C1 segment of cervical spinal cord (tissue), 14 donors: ENCODE data around the gene LMO2.
"Not testable (repeated sequence)": the region's sequence is repeated elsewhere in the genome, so short reads cannot be mapped to it uniquely, and the experiment has no call there.

Experiments used
- DNase-seq, 14 donors: peaks; one replicate each; lab custom pipeline; 2025; lab: John Stamatoyannopoulos, UW

LMO2 gene

GRCh38 chr11:33861941-33862589, 29.8 kb downstream of the LMO2 start:
- peak in 1 of 14 donors; percentile 11 for DNase-seq

DNA sequence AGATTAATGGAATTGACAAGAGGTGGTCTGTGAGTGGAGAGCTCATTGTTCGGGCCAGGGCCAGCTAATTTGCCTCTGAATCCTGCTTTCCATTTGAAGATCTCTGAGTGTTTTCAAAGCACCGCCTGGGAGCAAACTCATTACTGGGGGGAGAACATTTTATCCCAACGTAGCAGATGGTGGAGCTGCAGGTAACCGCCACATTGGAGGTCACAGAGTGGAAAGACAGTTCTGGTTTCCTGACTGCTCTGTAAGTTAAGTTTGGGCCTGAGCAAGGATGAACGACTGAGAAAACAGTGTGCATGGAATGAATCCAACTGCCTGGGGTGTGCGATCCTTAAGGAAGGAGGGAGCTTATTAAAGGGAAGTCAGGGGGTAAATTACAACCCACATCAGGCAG, 30.5 kb downstream of the LMO2 start:
- peak in 1 of 14 donors; percentile 48 for DNase-seq

- no peak for DNase-seq
Measured at GRCh38 chr11:33860926-33861325, 30.9 kb downstream of the LMO2 start.

GRCh38 chr11:33859306-33859705, 32.6 kb downstream of the LMO2 start:
- no peak for DNase-seq

- peak in 11 of 14 donors; percentile 20 to 67 (median 42) for DNase-seq
Measured at GRCh38 chr11:33857933-33858371, 33.9 kb downstream of the LMO2 start.

- no peak for DNase-seq
Measured at GRCh38 chr11:33855500-33855899, 36.4 kb downstream of the LMO2 start.

- DNase-seq: no peak
Measured at GRCh38 chr11:33848717-33849390, 43.0 kb downstream of the LMO2 start.

GRCh38 chr11:33847251-33847650, 44.6 kb downstream of the LMO2 start:
- no peak for DNase-seq

DNA sequence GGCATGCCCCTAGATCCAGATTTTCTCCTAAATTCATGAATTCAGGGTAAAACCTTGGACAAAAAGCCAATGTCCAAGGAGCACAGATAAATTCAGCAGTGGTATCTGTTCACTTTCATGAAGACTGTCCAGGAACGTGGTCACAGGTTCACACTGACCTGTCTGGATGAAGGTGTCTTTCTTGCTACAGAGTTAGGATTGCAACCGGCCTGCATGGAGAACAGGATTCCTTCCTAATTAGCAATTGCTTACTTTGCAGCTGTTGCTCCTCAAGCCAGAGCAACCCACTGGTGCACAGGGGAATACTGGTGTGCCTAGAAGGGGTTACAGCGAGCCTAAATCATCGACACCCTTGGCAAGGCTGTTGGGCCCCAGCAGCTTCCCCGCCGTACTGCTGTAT, 47.6 kb downstream of the LMO2 start:
- DNase-seq: no peak

GRCh38 chr11:33843018-33843417, 48.9 kb downstream of the LMO2 start:
- no peak for DNase-seq

DNA sequence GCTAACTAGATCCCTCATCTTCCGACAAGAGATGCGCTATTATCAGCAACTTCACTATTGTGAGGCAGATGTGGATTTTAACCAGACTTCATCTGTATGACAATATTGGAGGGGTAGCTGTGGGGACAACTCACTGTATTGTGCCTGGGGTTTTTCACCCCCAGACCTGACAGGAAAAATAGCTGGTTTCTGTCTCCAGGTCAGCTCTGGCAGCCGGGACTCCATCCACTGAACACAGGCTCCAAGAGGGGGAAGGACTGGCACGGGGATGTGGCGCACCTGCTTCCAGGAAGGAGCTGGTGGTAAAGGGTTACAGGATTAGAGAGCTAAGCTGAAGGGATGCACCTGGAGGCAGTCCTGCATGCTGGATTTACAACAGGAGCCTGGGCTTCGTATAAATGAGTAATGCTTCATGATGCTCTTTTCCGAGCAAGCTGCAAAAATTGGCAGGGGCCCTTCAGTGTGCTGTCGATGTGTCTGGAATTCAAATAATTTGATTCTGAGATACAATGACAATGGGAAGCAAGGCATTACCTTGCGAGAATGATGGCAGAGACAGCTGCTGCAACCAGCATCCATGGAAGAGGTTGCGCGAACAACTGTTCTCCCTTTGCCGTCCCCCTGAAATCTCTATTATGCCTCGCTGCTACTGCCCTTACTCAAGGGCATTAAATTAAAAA, 49.5 kb downstream of the LMO2 start:
- no peak for DNase-seq

GRCh38 chr11:33838234-33838633, 53.6 kb downstream of the LMO2 start:
- DNase-seq: not testable (repeated sequence)

DNA sequence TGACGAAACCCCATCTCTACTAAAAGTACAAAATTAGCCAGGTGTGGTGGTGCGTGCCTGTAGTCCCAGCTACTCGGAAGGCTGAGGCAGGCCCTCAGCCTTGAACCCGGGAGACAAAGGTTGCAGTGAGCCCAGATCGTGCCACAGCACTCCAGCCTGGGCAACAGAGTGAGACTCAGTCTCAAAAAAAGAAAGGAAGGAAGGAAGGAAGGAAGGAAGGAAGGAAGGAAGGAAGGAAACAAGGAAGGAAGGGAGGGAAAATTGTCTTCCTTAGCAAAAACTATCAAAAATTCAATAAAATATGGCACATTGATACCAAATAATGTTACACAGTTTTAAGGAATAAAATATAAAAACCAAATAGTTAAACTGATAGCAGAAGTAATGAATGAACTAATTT, 54.5 kb downstream of the LMO2 start:
- DNase-seq: not testable (repeated sequence)

DNA sequence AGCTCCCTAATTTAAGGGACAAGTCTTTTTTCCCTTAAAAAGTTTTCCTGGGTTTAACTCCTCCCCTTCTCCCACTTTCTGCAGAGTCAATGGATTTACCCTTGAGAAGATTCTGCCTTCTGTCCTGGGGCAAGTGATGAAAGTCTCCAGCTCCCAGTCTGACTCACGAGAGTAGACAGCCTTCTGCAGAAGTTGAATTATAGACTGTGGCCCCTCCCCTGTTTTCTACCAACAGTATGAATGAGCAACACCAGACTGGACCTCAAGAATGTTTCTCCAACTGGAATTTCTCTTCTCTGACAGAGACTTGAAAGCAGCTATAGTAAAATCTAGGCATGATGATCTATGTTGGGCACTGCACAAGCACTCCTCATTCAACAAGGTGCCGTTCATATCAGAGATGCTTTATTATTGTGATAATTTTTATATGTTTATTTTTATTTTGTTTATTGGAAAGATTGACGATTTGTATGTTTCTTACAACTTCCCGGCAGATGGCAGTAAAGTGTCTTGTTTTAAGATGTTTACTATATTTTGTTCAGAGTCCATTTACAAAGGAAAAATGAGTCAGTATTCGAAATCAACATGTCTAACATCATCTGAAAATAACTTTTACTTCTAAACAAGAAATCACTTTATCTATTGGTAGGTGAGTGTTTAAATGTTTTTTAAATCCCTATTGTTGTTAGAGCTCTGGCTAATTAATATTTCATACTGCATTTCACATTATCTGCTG, 56.6 kb downstream of the LMO2 start:
- DNase-seq: no peak

DNA sequence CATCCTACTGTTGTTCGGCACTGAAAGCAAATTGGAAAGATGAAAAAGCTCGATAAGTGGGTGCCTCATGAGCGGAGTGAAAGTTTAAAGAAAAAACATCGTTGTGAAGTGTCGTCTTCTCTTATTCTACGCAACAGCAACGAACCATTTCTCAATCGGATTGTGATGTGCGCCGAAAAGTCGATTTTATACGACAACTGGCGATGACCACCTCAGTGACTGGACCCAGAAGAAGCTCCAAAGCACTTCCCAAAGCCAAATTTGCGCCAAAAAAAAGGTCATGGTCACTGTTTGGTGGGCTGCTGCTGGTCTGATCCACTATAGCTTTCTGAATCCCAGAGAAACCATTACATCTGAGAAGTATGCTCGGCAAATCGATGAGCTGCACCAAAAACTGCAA, 59.2 kb downstream of the LMO2 start:
- DNase-seq: no peak

- no peak for DNase-seq
Measured at GRCh38 chr11:33830903-33831648, 60.8 kb downstream of the LMO2 start.

DNA sequence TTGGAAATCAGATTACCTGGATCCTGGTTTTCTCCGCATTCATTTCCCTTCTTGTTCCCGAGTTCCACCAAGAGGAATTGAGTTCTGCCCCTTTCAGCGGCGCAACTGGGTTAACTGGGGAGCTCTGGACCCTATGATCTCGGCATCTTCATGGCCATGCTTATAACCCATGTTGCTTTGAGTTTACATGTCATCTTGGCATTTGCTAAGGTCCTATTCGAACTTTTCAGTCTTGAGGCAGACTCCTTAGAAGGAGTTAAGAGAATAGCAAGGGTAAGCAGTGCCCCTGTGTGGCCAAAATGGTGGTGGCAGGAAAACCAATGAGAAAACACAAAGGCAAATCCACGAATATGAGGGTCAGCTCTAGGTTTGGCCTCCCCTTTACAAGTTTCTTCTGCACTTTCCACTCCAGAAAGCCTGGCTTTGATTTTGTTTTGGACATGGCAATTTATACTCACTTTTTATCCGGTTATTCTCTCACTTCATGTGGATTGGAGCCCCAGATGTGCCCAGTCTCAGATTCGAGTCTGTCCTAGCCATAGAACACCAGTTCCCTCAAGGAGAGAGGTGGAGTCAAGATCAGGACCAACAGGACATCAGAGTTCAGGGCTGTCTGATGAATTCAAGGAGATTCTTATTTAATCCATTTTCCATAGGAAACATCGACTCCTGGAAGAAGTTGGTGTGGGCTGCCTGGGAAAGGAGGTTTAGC, 62.3 kb downstream of the LMO2 start:
- peak in 7 of 14 donors; percentile 5 to 39 (median 23) for DNase-seq

DNA sequence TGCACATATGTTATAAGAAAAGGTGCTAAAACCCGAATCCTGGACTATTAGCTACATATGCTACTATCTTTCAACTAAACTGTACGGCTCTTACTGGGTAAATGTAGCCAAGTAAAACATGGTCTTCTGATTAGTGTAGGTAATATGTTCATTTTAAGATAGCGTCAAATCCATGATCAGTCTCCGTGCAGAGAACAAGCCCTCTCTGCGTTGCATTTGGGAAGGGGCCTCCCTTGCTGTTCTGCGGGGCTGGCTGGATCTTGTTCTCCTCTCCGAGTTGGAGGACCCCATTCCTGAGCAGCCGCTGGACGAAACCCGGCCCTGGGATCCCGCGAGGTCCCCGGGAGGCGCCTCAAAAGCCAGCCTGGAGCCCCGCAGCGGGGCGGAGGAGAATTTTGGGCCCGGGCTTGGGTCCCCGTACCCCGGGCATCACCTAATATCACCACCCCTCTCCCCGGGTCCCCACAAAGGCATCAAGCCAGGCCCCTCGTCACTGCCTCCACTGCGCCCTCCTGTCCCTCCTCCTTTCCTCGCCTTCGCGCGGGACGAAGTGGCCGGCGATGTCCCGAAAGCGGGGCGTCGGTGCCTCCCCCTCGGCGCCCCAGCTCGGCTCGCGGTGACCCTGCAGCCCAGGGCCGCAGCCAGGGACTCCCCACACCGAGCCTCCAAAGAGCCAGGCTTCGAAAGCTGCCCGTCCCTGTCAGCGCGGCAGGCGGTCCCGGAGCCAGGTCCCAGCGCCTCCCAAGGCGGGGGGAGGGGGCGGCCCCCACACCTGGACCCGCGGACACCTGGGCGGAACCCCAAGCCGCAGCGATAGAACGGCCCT, 63.1 kb downstream of the LMO2 start:
- no peak for DNase-seq

GRCh38 chr11:33827206-33827605, 64.7 kb downstream of the LMO2 start:
- no peak for DNase-seq
